Osteoblast (primary cell): ENCODE data around the gene ADCY5. TPM values are rescaled to one million over a fixed set of nuclear protein-coding genes. Genes with fewer than 3 reads are reported as not detected.

Experiments
- DNase-seq: peaks from one replicate; pipeline ENCODE4 v3.0.0; 2011; ENCODE audit warnings: low spot score, mixed read lengths; ENCODE audit not compliant: insufficient read length; ENCODE audit errors: missing footprints
- H2AFZ ChIP-seq: 2 replicates; pipeline ENCODE4 v1.6.0; 2011; ENCODE audit warnings: mild to moderate bottlenecking, low read length
- H3K27ac ChIP-seq: 2 replicates; pipeline ENCODE4 v1.5.1; 2011; ENCODE audit warnings: mild to moderate bottlenecking, low read depth, low read length, moderate library complexity
- H3K27me3 ChIP-seq: 2 replicates; pipeline ENCODE4 v1.6.0; 2012; ENCODE audit warnings: mild to moderate bottlenecking, control low read depth, inconsistent platforms, low read length, moderate library complexity; ENCODE audit not compliant: insufficient read depth
- H3K36me3 ChIP-seq: 2 replicates; pipeline ENCODE4 v1.5.1; 2011; ENCODE audit warnings: mild to moderate bottlenecking, low read length, control low read depth, moderate library complexity; ENCODE audit not compliant: insufficient read depth
- H3K4me1 ChIP-seq: 2 replicates; pipeline ENCODE4 v1.5.1; 2011; ENCODE audit warnings: mild to moderate bottlenecking, low read length, control low read depth, moderate library complexity; ENCODE audit not compliant: insufficient read depth
- H3K4me2 ChIP-seq: 2 replicates; pipeline ENCODE4 v1.6.0; 2011; ENCODE audit warnings: mild to moderate bottlenecking, low read length; ENCODE audit not compliant: insufficient read depth
- H3K4me3 ChIP-seq: fragments of 200-600 bp; sonication (generic); 3 replicates; pipeline ENCODE4 v1.5.1; 2012; ENCODE audit warnings: mild to moderate bottlenecking, low read length, inconsistent platforms; ENCODE audit not compliant: insufficient read depth
- H3K79me2 ChIP-seq: 2 replicates; pipeline ENCODE4 v1.6.0; 2012; ENCODE audit warnings: mild to moderate bottlenecking, low read length, control low read depth, inconsistent platforms; ENCODE audit not compliant: insufficient read depth
- H3K9me3 ChIP-seq: 2 replicates; pipeline ENCODE4 v1.5.1; 2011; ENCODE audit warnings: low read depth, low read length, control low read depth
- H4K20me1 ChIP-seq: 2 replicates; pipeline ENCODE4 v1.6.0; 2012; ENCODE audit warnings: mild to moderate bottlenecking, low read length, control low read depth; ENCODE audit not compliant: insufficient read depth
- total RNA-seq: library from RNA; depleted of rRNA; stranded (reverse); fragments of >200 nt; gene quantifications from 2 replicates; pipeline ENCODE4 v1.2.3, GENCODE V29; 2012
- TF ChIP-seq, protein P1 (sequence below): IDR thresholded peaks from 2 replicates; pipeline ENCODE4 v1.5.1; 2011; ENCODE audit warnings: mild to moderate bottlenecking, low read depth, low read length, moderate library complexity; ENCODE audit errors: extremely low read depth

ADCY5 gene
- total RNA-seq, 1 donor, result 0.72 TPM

GRCh38 chr3:123323781-123324180, 125.1 kb downstream of the ADCY5 start:
- Histone ChIP-seq H3K27me3 (peaks cover 60% of the 10 kb centered on the region), H3K9me3 (no peaks in the 10 kb centered on the region), H3K27ac (no peak overlapping the region), H4K20me1 (no peaks in the 10 kb centered on the region), H3K79me2 (no peaks in the 10 kb centered on the region), H2AFZ (no peak overlapping the region), H3K4me3 (no peak overlapping the region), H3K4me1 (no peaks in the 10 kb centered on the region), H3K4me2 (no peak overlapping the region), H3K36me3 (no peaks in the 10 kb centered on the region)
- DNase-seq, result no peak
- TF ChIP-seq, protein P1, sequence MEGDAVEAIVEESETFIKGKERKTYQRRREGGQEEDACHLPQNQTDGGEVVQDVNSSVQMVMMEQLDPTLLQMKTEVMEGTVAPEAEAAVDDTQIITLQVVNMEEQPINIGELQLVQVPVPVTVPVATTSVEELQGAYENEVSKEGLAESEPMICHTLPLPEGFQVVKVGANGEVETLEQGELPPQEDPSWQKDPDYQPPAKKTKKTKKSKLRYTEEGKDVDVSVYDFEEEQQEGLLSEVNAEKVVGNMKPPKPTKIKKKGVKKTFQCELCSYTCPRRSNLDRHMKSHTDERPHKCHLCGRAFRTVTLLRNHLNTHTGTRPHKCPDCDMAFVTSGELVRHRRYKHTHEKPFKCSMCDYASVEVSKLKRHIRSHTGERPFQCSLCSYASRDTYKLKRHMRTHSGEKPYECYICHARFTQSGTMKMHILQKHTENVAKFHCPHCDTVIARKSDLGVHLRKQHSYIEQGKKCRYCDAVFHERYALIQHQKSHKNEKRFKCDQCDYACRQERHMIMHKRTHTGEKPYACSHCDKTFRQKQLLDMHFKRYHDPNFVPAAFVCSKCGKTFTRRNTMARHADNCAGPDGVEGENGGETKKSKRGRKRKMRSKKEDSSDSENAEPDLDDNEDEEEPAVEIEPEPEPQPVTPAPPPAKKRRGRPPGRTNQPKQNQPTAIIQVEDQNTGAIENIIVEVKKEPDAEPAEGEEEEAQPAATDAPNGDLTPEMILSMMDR, result no peak

DNA sequence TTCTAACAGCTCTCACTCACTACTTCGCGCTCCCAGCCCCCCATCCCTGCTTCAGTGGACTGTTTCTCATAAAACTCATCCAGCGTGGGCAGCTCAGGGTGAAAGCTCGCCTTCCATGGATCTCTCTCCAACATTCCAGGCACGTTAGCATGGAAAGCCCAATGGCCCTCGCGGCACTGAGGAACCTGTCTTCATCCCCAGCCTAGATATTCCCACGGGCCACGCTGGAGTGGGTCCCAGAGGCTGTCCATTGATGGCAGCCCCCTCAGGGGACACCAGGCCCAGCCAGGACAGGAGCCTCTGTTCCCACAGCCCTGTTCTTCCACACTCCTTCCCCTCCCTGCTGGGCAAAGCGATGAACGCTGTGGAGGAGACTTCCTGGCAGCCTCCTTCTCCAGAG, 126.0 kb downstream of the ADCY5 start:
- DNase-seq, result peak; percentile 36
- H3K27me3 ChIP-seq, result peaks cover 68% of the 10 kb centered on the region
- no peak overlapping the region for H3K27ac ChIP-seq
- no peak overlapping the region for H2AFZ ChIP-seq
- H4K20me1 ChIP-seq, result no peaks in the 10 kb centered on the region
- H3K4me3 ChIP-seq, result no peak overlapping the region
- TF ChIP-seq, protein P1, result no peak
- no peaks in the 10 kb centered on the region for H3K4me1 ChIP-seq
- H3K36me3 ChIP-seq, result no peaks in the 10 kb centered on the region
- H3K4me2 ChIP-seq, result no peak overlapping the region
- H3K79me2 ChIP-seq, result no peaks in the 10 kb centered on the region
- H3K9me3 ChIP-seq, result no peaks in the 10 kb centered on the region

DNA sequence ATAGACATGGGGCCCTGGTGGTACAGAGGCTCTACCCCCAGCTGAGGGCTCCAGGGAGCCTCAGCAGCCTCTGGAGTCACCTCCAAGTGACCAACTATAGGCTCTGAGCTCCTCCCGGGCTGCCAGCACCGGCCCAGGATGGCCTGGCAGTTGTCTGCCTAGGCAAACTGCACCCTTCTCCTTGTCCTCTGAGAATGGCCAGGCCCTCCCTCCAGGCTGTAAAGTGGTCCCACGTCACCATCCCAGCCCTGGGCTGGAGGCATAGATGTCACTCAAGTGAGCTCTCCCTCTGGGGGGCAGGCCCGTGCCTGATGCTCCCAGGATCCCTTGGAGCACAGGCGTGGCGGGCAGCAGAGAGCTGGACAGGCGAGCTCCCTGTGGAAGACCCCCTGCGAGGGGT, 127.1 kb downstream of the ADCY5 start:
- TF ChIP-seq, protein P1, result no peak
- H3K27ac ChIP-seq, result no peak overlapping the region
- peak; percentile 44 for DNase-seq
- no peak overlapping the region for H2AFZ ChIP-seq
- H4K20me1 ChIP-seq, result no peaks in the 10 kb centered on the region
- no peak overlapping the region for H3K4me3 ChIP-seq
- H3K27me3 ChIP-seq, result peaks cover 71% of the 10 kb centered on the region
- no peak overlapping the region for H3K4me2 ChIP-seq
- no peaks in the 10 kb centered on the region for H3K4me1 ChIP-seq
- no peaks in the 10 kb centered on the region for H3K36me3 ChIP-seq
- no peaks in the 10 kb centered on the region for H3K79me2 ChIP-seq
- no peaks in the 10 kb centered on the region for H3K9me3 ChIP-seq

DNA sequence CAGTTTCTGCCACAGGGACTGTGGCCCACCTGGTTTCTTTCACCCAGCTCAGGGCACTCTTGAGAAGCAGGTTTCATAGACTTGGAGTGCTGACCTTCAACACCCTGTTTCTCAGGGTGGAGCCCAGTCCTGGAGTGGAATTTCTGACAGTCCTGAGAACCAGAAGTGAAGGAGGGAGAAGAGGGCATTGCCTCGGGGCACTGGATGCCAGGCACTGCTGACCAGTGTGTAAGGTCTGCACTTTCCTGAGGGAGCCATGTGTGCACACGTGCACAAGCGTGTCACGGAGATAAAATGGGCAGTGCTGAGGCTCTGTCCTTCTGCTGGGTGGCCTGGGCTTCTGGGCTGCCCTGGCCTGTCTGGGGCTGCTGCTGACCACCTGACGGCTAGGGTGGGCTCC, 128.7 kb downstream of the ADCY5 start:
- no peaks in the 10 kb centered on the region for H3K9me3 ChIP-seq
- TF ChIP-seq, protein P1, result no peak
- H3K79me2 ChIP-seq, result no peaks in the 10 kb centered on the region
- H3K4me3 ChIP-seq, result no peak overlapping the region
- H3K4me2 ChIP-seq, result no peak overlapping the region
- no peaks in the 10 kb centered on the region for H3K4me1 ChIP-seq
- H2AFZ ChIP-seq, result no peak overlapping the region
- peaks cover 72% of the 10 kb centered on the region for H3K27me3 ChIP-seq
- peak; percentile 78 for DNase-seq
- no peak overlapping the region for H3K27ac ChIP-seq
- no peaks in the 10 kb centered on the region for H3K36me3 ChIP-seq
- H4K20me1 ChIP-seq, result no peaks in the 10 kb centered on the region
